ENCODE results near the gene BIN1.

BIN1 gene

DNA sequence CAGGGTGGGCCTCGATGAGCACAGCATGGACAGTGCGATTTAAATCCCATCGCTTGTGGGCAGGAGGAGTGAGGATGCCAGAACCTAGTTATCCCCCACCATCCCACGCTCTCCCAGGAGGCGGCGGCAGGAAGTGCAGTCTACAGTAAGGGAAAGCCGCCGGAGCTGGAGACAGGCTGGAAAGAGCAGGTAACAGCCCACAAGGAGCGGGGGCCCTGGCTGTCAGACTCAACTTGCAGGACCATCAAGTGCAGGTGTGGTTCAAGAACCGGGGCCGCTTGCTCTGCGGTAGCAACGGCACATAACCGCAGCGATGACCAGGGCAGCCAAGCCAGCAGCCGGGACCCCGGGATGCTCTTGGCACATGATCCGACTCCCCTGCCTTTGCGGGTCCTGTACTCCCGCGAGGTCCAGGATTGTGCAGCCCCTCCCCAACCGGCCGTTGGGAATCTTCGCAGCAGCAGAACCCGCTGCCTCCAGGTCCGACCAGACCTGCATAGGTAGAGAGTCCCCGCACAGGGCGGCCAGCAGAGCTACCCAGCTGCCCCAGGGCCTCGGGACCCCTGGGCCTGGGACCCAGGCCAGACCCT is 82.1 kb downstream of the BIN1 start:
- no peak for DNase-seq (ENCODE audit: low read depth in 2 of 2)

DNA sequence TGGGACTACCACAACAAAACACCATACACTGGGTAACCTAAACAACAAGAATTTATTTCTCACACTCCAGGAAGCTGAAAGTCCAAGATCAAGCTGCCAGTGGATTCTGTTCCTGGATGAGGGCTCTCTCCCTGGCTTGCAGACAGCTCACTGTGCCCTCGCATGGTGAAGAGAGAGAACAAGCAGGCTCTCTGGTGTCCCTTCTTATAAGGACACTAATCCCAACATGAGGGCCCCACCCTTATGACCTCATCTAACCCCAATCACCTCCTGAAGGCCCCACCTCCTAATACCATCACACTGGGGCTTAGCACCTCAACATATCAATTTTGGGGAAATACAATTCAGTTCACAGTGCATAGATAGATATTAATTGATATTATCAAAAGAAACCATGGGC is 83.5 kb downstream of the BIN1 start:
- DNase-seq (ENCODE audit: low read depth in 2 of 2): no peak

DNA sequence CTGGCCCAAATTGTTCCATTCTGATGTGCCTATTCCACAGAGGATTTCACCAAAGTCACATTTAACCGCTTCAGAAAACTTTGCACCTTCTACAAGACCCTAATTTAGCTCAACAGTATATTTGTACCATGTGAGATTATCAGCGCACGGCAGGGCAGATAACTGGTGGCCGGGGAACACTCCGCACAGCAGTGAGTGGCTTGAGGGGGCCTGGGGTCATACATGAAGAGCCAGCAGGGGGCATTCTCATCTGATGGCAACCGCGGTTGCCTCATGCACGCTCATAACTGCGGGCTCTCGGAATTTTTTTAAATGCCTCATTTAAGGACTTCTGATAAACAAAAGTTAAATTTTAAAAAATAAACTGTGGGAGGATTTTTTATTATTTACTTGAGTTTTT is 84.1 kb downstream of the BIN1 start:
- no peak for DNase-seq (ENCODE audit: low read depth in 2 of 2)

DNA sequence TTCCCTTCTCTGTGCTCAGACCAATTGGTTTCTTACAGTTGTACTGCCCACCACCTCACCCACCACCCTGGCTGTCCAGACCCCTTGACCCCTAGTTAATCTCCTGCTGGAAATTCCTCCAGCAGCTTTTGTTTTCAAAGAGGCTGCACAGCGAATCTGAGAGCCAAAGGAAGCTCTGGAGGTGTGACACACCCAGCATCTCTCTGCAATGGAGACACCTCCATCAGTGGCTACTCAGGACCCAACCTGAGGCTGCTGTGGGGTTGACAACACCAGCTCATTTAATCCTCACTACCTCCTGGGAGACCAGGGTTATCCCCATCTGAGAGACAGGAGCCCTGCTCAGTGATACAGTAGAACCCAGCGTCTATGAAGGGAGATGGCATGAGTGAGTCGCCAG is 86.4 kb downstream of the BIN1 start:
- no peak for DNase-seq (ENCODE audit: low read depth in 2 of 2)

DNA sequence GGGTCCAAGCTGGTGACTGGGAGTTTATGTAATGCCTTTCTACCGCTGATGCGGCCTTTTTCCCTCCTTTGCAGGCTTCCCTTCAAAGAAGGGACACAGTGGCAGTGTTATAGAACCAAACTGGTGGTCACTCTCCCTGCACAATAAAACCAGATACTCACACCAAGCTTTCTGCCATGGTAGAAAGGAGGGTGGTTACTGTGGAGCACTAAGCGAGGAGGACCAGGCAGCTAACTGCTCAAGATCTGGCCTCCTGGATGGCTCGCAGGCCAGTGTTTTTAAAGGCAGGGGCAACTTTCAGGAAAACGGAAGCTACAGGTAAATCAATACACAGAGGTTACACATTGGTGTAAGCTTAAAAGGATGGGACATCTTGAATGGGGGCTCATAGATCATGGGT is 89.4 kb downstream of the BIN1 start:
- DNase-seq (ENCODE audit: low read depth in 2 of 2): no peak

DNA sequence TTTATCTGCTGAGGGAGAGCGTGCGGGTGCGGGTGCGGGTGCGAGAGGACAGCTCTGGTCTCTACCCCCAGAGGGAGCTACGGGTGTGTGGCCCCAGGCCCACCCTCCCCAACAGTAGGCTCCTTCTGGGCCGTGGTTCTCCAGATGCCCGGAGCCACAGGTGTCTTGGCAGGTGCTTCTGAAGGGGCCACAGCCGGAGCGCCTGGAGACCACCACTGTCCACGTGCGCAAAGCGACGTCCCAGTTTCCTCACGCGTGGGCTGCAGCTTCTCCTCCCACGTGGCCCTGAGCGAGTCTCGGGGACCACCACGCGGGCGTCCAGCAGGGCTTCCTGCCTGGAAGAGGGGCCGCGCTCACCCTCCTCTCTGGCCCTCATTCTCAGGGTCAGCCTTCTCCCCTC is 90.6 kb downstream of the BIN1 start:
- no peak for DNase-seq (ENCODE audit: low read depth in 2 of 2)

DNA sequence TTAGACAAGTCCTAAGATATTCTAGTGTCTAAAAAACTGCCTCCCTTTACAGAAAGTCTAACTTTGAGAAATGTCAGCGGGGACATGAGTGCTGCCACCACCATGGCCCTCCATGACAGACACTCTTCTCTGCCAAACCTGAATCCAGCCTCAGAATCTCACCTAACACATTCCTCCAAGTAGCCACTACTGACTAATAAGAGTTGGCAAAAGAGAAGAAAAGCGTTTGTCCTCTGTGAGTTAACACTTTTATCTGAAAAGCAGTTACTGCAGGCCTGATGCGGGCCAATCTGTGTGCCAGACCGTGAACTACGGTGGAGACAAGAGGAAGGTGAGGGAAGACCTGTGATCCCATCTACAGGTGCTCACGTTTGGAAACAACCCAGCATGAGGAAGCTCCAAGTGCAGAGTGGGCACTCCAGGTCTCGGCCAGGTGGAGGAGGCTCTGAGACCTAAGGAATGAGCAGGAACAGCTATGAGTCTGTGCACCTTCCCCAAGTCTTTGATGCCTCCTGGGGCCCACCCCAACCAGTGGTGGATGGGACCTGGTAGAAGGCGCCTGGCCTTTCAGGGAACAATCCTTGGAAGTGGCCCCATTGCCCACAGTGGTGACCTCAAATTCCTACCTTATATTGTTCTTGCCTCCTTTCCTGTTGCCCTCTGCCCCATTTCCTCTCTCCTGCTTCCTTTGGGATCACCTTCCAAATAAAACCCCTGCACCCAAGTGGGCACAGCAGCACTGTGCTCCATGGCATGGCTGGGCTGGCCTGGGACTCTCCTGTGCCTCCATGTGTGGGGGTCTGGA is 91.6 kb downstream of the BIN1 start:
- DNase-seq (ENCODE audit: low read depth in 2 of 2): no peak

DNA sequence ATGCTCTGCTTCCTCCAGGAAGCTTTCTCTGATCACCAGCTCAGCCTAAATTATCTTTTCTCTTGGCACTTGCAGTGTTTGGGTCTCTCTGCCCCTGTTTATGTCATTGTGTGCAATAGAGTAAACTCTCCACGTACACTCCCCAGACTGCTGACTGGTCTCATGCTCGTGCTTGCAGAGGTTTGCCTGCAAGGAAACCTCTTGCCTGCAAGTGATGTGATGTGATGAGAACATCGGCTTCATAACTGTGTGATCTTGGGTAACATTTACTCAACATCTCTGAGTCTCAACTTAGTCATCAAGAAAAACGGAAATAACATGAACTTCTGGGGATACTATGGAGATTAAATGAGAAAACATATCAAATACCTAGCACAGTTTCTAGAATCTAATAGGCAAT is 92.3 kb downstream of the BIN1 start:
- no peak for DNase-seq (ENCODE audit: low read depth in 2 of 2)

DNA sequence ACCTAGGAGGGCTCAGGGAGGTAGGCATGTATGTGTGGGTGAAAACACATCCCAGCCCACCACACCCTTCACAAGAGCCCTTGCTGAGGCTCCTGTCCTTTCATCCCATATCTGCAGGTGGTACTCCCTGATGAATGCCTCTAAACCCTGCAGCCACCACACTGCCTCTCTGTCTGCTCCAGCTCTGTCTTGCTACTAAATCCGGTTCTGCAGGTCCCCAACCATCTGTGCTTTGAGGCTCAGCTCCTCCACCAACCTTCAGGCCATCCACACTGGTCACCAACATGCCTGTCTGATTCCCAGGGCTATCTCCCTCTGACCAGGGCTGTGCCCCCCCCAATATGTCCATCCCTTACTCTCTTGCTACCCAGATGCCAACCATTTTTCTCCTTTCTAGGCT is 92.7 kb downstream of the BIN1 start:
- no peak for DNase-seq (ENCODE audit: low read depth in 2 of 2)

DNA sequence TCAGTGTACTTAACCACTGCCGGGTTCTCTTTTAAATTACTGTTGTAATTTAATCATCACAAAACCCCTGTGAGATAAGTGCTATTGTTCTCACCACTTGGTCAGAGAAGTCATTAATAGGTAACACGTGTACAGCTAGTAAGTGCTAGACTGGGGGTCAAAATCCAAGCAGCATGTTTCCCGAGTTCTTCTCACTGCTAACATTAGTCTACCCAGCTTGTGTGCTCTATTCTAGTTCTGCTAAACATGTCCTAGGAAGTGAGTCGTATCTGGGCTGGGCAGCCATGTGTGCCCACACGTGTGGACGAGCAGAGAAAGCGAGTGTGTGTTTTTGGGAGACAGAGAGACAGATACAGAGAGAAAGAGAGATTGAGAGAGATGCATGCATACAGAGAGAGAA is 94.1 kb downstream of the BIN1 start:
- DNase-seq (ENCODE audit: low read depth in 2 of 2): no peak

DNA sequence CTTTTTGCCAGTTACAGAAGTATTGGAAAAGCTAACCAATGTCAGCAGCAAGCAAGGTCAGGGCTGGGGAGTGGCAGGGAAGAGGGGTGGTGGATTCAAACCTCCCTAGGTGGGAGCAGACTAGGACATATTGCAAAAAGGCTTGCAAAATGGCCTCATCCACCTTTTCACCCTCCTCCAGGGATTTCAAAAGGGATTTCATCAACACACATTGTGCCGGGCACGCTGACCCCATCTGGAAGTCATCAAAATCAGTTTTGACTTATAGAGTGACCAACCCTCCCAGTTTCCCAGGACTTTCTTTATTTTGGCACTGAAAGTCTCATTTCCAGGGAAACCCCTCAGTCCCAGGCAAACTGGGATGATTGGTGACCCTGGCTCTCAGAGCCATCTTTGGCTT is 94.7 kb downstream of the BIN1 start:
- DNase-seq (ENCODE audit: low read depth in 2 of 2): no peak

DNA sequence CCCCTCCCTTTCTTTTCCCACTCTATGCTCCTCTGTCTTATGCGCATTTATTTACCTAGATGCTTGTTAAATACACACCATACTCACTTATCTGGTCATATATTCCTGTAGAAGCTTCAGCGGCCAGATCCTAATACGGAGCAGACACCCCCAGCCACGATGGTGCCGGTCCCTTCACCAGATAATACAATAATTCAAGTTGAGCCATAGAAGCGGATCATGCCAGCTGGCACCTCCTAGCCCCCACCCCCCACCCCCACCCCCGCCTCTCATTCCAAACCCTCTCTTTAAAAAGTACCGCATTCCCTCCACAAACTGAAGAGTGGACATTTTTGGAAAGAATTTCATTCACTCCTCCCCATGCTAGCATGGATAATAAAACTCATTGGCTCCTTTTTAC is 95.2 kb downstream of the BIN1 start:
- no peak for DNase-seq (ENCODE audit: low read depth in 2 of 2)

DNA sequence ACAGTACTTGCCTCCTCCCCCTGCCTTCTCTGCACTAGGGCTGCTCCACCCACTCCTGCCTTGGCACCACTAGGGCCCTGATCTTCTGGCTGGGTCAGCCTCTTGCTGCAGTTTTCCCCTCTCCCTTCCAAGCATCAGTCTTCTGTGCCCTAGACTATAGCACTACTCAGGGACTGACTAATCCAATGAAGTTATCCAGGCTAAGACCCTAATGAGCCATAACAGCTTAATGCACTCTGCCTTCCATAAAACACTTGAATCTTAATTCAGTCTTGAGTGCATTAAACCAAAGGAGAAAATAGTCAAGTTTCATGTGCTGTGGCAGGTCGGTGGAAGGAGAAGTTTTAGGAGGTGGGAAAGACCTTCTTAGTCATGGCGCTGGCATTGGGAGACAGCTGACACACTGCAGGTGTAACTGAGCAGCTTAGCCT is 95.7 kb downstream of the BIN1 start:
- no peak for DNase-seq (ENCODE audit: low read depth in 2 of 2)

DNA sequence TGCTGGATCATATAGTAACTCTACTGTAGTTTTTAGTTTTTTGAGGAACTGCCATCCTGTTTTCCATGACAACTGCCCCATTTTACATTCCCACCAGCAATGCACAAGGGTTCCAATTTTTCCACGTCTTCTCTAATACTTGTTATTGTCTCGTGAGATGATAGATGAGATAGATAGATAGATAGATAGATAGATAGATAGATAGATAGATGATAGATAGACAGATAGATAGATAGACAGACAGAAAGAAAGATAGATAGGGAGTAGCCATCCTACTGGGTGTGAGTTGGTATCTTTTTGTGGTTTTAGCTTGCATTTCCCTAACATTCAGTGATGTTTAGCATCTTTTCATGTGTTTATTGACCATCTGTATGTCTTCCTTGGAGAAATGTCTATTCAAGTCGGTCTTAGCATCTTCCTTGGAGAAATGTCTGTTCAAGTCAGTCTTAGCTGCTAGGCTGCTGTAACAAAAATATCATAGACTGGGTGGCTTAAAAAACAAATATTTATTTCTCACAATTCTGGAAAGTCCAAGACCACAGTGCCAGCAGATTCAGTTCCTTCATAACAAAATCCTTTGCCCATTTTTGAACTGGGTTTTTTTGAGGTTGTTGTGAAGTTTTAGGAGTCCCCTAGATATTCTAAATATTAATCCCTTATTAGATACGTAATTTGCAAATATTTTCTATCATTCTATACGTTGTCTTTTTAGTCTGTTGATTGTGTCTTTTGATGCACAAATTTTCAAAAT is 98.5 kb downstream of the BIN1 start:
- DNase-seq (ENCODE audit: low read depth in 2 of 2): no peak

DNA sequence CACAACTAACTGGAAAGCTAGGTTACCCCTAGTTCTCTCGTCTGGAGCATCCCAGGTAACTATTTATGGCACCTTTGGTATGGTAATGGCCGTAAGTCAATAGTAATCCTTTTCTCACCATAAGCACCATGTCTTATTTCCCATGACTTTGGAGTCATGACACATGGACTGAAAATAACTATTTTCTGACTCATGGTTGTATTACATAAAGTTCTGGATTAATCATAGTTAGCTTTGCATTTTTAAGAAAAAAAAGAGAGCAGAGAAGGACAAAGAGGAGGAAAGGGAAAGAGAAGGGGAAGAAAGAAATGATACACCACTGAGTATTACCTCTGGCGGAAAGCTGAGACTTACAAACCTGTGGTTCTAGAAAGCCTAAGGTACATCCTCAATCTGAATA is 99.3 kb downstream of the BIN1 start:
- DNase-seq (ENCODE audit: low read depth in 2 of 2): no peak

DNA sequence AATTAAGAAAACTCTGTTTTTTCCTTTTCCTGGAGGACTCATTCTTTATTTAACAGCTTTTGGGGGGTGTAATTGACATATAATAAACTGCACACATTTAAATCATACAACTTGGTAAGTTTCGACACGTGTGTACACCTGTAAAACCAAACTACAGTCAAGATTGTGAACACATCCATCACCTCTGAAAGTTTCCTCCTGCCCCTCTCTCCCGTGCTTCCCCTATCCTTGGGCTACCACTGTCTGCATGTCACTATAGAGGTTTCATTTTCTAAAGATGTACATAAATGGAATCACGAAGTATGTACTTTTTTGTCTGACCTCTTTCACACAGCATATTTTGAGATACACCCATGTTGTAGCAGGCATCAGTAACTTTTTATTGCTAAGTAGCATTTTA is 100.0 kb downstream of the BIN1 start:
- no peak for DNase-seq (ENCODE audit: low read depth in 2 of 2)

DNA sequence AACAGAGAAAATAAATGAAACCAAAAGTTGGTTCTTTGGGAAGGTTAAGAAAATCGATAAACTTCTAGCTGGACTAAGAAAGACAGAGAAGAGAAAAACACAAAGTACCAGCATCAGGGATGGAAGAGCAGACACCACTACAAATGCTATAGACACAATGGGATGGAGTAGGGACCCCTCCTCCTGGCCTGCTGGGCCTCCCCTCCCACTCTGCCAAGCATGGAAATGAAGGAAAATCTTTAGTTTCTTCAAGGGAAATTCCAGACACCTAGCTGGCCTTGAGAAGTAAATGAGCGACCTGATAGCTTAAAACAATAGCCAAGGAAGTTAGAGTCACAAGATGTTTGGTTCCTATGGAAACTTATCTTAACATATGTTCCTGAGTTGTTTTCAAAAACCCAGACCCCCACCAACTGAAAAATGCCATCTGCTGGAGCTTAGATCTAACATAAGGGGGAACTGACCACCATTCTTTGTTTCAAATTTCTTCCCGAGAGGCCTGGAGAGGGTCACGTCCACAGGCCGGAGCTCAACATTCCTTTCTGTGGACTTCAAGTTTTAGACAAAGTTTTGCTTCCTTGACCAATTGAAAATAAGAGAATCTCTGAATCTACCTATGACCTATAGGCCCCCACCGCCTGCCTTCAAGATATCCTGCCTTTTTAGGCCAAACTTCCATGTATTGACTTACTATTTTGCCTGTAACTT is 101.9 kb downstream of the BIN1 start:
- no peak for DNase-seq (ENCODE audit: low read depth in 2 of 2)

DNA sequence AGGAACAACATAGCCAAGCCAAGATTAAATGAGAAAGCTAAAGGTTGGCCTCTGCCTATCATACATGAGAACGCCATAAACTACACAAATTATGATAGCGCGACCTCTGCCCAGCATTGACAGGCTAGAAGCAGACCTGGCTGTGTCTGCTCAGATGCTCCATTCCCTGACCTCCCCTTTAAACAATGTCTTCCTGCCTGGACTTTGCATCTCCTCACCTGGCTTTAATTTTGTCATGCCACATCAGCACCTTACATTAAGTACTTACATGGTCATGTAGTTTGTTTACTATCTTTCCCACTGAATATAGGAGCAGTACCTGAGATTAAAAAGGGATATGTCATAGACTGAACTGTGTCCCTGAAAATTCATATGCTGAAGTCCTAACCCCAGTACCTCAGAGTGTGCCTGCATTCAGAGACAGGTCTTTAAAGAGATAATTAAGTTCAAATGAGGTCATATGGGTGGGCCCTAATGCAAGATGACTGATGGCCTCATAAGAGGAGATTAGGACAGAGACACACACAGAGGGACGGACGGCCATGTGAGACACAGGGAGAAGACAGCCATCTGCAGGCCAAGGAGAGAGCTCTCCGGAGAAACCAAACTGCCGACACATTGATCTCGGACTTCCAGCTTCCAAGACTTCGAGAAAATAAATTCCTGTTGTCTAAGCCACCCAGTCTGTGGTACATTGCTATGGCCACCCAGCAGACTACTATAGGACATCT is 103.7 kb downstream of the BIN1 start:
- DNase-seq (ENCODE audit: low read depth in 2 of 2): no peak

DNA sequence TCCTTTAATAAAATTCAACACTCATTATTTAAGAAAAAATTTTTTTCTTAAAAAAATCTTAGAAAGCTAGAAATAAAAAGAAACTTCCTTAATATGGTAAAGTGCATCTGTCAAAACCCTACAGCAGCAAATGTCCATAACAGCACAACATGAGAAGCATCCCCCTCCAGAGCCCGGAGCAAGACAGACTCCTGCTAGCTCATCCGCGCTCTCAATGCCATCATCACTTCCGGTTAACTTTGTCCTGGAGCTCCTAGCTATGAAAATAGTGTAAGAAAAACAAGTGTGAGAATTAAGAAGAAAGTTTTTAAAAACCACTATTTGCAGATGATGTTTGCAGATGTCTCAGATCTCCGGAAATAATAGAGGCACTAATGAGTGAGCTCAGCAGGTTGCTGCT is 105.2 kb downstream of the BIN1 start:
- no peak for DNase-seq (ENCODE audit: low read depth in 2 of 2)

DNA sequence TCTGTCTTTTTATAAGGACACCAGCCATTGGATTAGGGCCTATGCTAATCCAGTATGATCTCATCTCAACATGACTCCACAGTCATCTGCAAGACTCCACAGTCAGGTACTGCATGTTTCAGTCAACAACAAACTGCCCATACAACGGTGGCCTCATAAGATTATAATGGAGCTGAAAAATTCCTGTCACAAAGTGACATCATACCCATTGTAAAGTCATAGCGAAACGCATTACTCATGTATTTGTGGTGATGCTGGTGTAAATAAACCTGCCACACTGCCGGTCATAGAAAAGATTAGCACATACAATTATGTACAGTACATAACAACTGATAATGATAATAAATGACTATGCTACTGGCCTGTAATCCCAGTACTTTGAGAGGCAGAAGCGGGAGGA is 106.0 kb downstream of the BIN1 start:
- DNase-seq (ENCODE audit: low read depth in 2 of 2): no peak

DNA sequence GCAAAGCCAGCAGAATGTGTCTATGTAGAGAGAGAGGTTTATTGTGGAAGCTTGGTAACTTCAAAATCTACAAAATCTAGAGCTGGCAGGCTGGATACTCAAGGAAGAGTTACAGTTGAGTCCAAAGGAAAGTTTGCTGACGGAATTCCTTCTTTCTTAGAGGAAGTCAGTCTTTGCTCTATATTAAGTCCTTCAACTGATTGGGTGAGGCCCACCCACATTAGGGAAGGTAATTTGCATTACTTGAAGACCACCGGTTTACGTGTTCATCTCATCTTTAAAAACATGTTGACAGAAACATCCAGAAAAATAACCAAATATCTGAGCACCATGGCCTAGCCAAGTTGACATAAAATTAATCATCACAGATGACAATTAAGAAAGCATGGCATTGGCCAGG is 106.8 kb downstream of the BIN1 start:
- no peak for DNase-seq (ENCODE audit: low read depth in 2 of 2)

Measured in stimulated activated CD4-positive, alpha-beta T cell treated with anti-CD3 and anti-CD28 coated beads, Interleukin-15, amount 100 ng/mL, for 48 hours (primary cell).